ENCODE results near the gene SUN3. TPM values are rescaled to one million over a fixed set of nuclear protein-coding genes. Genes with fewer than 3 reads are reported as not detected.

SUN3 gene
- total RNA-seq, 1 experiment from 2014 or later = not detected

GRCh38 chr7:48009954-48010353, 19.0 kb downstream of the SUN3 start (continued):
- TF ChIP-seq ZNF532 (CRISPR knock-in tag; IDR thresholded peaks at IDR 0.05; ENCODE audit: borderline replicate concordance) (no peak), TCF7 (CRISPR knock-in tag; IDR thresholded peaks at IDR 0.05; ENCODE audit: low read depth) (no peak), ESRRA (CRISPR knock-in tag; IDR thresholded peaks at IDR 0.05; ENCODE audit: borderline replicate concordance) (no peak), ATF1 (CRISPR knock-in tag; IDR thresholded peaks at IDR 0.05) (no peak), SOX15 (CRISPR knock-in tag; IDR thresholded peaks at IDR 0.05) (no peak)
- TF ChIP-seq, protein P1, sequence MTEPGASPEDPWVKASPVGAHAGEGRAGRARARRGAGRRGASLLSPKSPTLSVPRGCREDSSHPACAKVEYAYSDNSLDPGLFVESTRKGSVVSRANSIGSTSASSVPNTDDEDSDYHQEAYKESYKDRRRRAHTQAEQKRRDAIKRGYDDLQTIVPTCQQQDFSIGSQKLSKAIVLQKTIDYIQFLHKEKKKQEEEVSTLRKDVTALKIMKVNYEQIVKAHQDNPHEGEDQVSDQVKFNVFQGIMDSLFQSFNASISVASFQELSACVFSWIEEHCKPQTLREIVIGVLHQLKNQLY (CRISPR knock-in tag; IDR thresholded peaks at IDR 0.05) = no peak

DNA sequence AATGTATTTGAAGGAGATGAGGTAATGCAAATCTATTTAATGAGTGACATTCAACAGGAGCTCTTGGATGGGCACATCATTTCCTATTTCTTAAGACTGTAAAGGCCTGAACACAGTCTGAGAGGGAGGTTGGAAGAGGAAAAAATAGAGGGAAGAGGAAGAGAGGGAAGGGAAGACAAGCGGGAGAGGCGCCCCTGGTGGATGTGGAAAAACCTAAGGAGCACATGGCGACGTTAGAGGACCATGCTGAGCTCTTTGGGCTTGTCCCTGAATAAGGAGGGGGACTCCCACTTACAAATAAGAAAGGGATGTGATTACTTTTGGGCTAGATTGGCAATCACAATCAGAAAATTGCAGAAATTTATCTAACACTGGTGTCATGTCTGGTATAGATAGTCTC, 19.6 kb downstream of the SUN3 start:
- CTCF ChIA-PET = interaction anchor here (0.6 to 1.3 kb wide), 4 partner anchors 18 to 101 kb away, joined by 3 to 6 read pairs (median 4); partner anchors contain the start of gene UPP1
- Mint-ChIP-seq H3K4me1 (peaks cover 13% of the 10 kb centered on the region), H3K36me3 (no peaks in the 10 kb centered on the region), H3K4me3 (no peak overlapping the region), H3K9me3 (peaks cover 6% of the 10 kb centered on the region; the same call in 1 of the 2 replicates), H3K27ac (no peak overlapping the region), H3K27me3 (ENCODE audit: low read depth) (peaks cover 4% of the 10 kb centered on the region; the same call in 1 of the 2 replicates)
- ATAC-seq (peak; percentile 60), DNase-seq (ENCODE audit: low spot score) (no peak)
- no peak for TF ChIP-seq NFYB (CRISPR knock-in tag; conservative IDR thresholded peaks at IDR 0.05; ENCODE audit: low read depth)
- TF ChIP-seq FOXP1 (CRISPR knock-in tag; IDR thresholded peaks at IDR 0.05; ENCODE audit: borderline replicate concordance) = no peak
- no peak for TF ChIP-seq ZNF423 (CRISPR knock-in tag; IDR thresholded peaks at IDR 0.05)
- TF ChIP-seq MXD4 (CRISPR knock-in tag; IDR thresholded peaks at IDR 0.05; ENCODE audit: borderline replicate concordance) = no peak
- no peak for TF ChIP-seq ZNF138 (CRISPR knock-in tag; conservative IDR thresholded peaks at IDR 0.05)
- no peak for TF ChIP-seq ZNF425 (CRISPR knock-in tag; conservative IDR thresholded peaks at IDR 0.05)
- TF ChIP-seq ZNF416 (CRISPR knock-in tag; IDR thresholded peaks at IDR 0.05) = no peak
- TF ChIP-seq NR2C2 (CRISPR knock-in tag; IDR thresholded peaks at IDR 0.05) = no peak
- TF ChIP-seq, protein P2, sequence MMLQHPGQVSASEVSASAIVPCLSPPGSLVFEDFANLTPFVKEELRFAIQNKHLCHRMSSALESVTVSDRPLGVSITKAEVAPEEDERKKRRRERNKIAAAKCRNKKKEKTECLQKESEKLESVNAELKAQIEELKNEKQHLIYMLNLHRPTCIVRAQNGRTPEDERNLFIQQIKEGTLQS (CRISPR knock-in tag; conservative IDR thresholded peaks at IDR 0.05) = no peak
- TF ChIP-seq RELA (CRISPR knock-in tag; IDR thresholded peaks at IDR 0.05; ENCODE audit: borderline replicate concordance) = no peak
- TF ChIP-seq TEAD1 (CRISPR knock-in tag; IDR thresholded peaks at IDR 0.05) = no peak
- no peak for TF ChIP-seq EMX1 (CRISPR knock-in tag; IDR thresholded peaks at IDR 0.05)
- no peak for TF ChIP-seq ZNF532 (CRISPR knock-in tag; IDR thresholded peaks at IDR 0.05; ENCODE audit: borderline replicate concordance)
- TF ChIP-seq, protein P3, sequence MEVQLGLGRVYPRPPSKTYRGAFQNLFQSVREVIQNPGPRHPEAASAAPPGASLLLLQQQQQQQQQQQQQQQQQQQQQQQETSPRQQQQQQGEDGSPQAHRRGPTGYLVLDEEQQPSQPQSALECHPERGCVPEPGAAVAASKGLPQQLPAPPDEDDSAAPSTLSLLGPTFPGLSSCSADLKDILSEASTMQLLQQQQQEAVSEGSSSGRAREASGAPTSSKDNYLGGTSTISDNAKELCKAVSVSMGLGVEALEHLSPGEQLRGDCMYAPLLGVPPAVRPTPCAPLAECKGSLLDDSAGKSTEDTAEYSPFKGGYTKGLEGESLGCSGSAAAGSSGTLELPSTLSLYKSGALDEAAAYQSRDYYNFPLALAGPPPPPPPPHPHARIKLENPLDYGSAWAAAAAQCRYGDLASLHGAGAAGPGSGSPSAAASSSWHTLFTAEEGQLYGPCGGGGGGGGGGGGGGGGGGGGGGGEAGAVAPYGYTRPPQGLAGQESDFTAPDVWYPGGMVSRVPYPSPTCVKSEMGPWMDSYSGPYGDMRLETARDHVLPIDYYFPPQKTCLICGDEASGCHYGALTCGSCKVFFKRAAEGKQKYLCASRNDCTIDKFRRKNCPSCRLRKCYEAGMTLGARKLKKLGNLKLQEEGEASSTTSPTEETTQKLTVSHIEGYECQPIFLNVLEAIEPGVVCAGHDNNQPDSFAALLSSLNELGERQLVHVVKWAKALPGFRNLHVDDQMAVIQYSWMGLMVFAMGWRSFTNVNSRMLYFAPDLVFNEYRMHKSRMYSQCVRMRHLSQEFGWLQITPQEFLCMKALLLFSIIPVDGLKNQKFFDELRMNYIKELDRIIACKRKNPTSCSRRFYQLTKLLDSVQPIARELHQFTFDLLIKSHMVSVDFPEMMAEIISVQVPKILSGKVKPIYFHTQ (CRISPR knock-in tag; IDR thresholded peaks at IDR 0.05) = no peak
- TF ChIP-seq JAZF1 (CRISPR knock-in tag; IDR thresholded peaks at IDR 0.05) = no peak
- TF ChIP-seq ZNF263 (CRISPR knock-in tag; IDR thresholded peaks at IDR 0.05; ENCODE audit: low read depth) = no peak
- TF ChIP-seq, protein P4, sequence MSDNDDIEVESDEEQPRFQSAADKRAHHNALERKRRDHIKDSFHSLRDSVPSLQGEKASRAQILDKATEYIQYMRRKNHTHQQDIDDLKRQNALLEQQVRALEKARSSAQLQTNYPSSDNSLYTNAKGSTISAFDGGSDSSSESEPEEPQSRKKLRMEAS (CRISPR knock-in tag; IDR thresholded peaks at IDR 0.05) = no peak
- POLR2A ChIA-PET = no interaction called here
